Muscle layer of duodenum (tissue), 2 donors: ENCODE measurements around the gene ASPN.

Experiments
- H3K27ac ChIP-seq: one replicate; pipeline ENCODE4 v1.7.0; 2013; ENCODE audit warnings: mild to moderate bottlenecking, low read length
- H3K27me3 ChIP-seq: one replicate; pipeline ENCODE4 v1.7.0; 2013; ENCODE audit warnings: low read depth, mild to moderate bottlenecking, control low read depth, low read length
- H3K36me3 ChIP-seq, 2 donors: one replicate each; pipeline ENCODE4 v1.7.0; 2013; ENCODE audit warnings: low read length in 2 of 2, control low read depth in 1 of 2, mild to moderate bottlenecking in 1 of 2; ENCODE audit not compliant: insufficient read depth in 2 of 2, control insufficient read depth in 1 of 2
- H3K4me1 ChIP-seq, 2 donors: one replicate each; pipeline ENCODE4 v1.7.0; 2013; ENCODE audit warnings: low read length in 2 of 2, mild to moderate bottlenecking in 2 of 2, control low read depth in 1 of 2, moderate library complexity in 1 of 2; ENCODE audit not compliant: insufficient read depth in 2 of 2, control insufficient read depth in 1 of 2
- H3K4me3 ChIP-seq, 2 donors: one replicate each; pipeline ENCODE4 v1.7.0; 2013; ENCODE audit warnings: low read length in 2 of 2, low read depth in 1 of 2, mild to moderate bottlenecking in 1 of 2
- H3K9me3 ChIP-seq, 2 donors: one replicate each; pipeline ENCODE4 v1.7.0; 2013; ENCODE audit warnings: low read length in 2 of 2, control low read depth in 1 of 2, mild to moderate bottlenecking in 1 of 2; ENCODE audit not compliant: control insufficient read depth in 1 of 2
- donor health status: healthy.

The ASPN gene

GRCh38 chr9:92517046-92517445, 34.7 kb upstream of the ASPN start:
- H3K9me3 ChIP-seq: no peaks in the 10 kb centered on the region
- H3K4me3 ChIP-seq: no peak overlapping the region
- H3K36me3 ChIP-seq: peaks cover 0 to 7% of the 10 kb centered on the region in 2 donors
- no peaks in the 10 kb centered on the region for H3K27me3 ChIP-seq
- no peak overlapping the region for H3K27ac ChIP-seq
- peaks cover 0 to 12% of the 10 kb centered on the region in 2 donors for H3K4me1 ChIP-seq

GRCh38 chr9:92516521-92516920, 34.2 kb upstream of the ASPN start:
- Histone ChIP-seq H3K4me3 (no peak overlapping the region), H3K27ac (no peak overlapping the region), H3K9me3 (no peaks in the 10 kb centered on the region), H3K27me3 (no peaks in the 10 kb centered on the region), H3K36me3 (peaks cover 0 to 7% of the 10 kb centered on the region in 2 donors), H3K4me1 (peaks cover 0 to 12% of the 10 kb centered on the region in 2 donors)

- peaks cover 0 to 7% of the 10 kb centered on the region in 2 donors for H3K36me3 ChIP-seq
- H3K27me3 ChIP-seq: no peaks in the 10 kb centered on the region
These were observed 32.3 kb upstream of the ASPN start for GRCh38 chr9:92514635-92515034.

GRCh38 chr9:92513349-92513748, 31.0 kb upstream of the ASPN start:
- H3K9me3 ChIP-seq: no peaks in the 10 kb centered on the region
- H3K27me3 ChIP-seq: no peaks in the 10 kb centered on the region
- peaks cover 0 to 7% of the 10 kb centered on the region in 2 donors for H3K36me3 ChIP-seq
- no peak overlapping the region for H3K27ac ChIP-seq
- peaks cover 0 to 12% of the 10 kb centered on the region in 2 donors for H3K4me1 ChIP-seq
- H3K4me3 ChIP-seq: no peak overlapping the region

More at GRCh38 chr9:92514635-92515034, 32.3 kb upstream of the ASPN start:
- Histone ChIP-seq H3K4me1 (peaks cover 0 to 12% of the 10 kb centered on the region in 2 donors), H3K4me3 (no peak overlapping the region), H3K9me3 (no peaks in the 10 kb centered on the region), H3K27ac (no peak overlapping the region)

GRCh38 chr9:92512622-92513021, 30.3 kb upstream of the ASPN start:
- H3K27ac ChIP-seq: no peak overlapping the region

GRCh38 chr9:92510747-92511146, 28.4 kb upstream of the ASPN start:
- Histone ChIP-seq H3K36me3 (peaks cover 0 to 2% of the 10 kb centered on the region in 2 donors), H3K27ac (no peak overlapping the region), H3K27me3 (no peaks in the 10 kb centered on the region), H3K4me3 (no peak overlapping the region), H3K9me3 (no peaks in the 10 kb centered on the region), H3K4me1 (peaks cover 9 to 31% of the 10 kb centered on the region in 2 donors)

More at GRCh38 chr9:92512622-92513021, 30.3 kb upstream of the ASPN start:
- Histone ChIP-seq H3K4me1 (peaks cover under 1 to 19% of the 10 kb centered on the region in 2 donors), H3K9me3 (no peaks in the 10 kb centered on the region), H3K36me3 (peaks cover 0 to 7% of the 10 kb centered on the region in 2 donors), H3K27me3 (no peaks in the 10 kb centered on the region), H3K4me3 (no peak overlapping the region)

- no peak overlapping the region for H3K4me3 ChIP-seq
- H3K4me1 ChIP-seq: peaks cover 11 to 35% of the 10 kb centered on the region in 2 donors
- H3K27me3 ChIP-seq: no peaks in the 10 kb centered on the region
- no peaks in the 10 kb centered on the region for H3K9me3 ChIP-seq
- H3K27ac ChIP-seq: no peak overlapping the region
- H3K36me3 ChIP-seq: peaks cover 0 to 2% of the 10 kb centered on the region in 2 donors
These were observed 26.7 kb upstream of the ASPN start for GRCh38 chr9:92509050-92509449.

- H3K4me1 ChIP-seq: peaks cover 11 to 32% of the 10 kb centered on the region in 2 donors
- H3K4me3 ChIP-seq: no peak overlapping the region
- no peaks in the 10 kb centered on the region for H3K9me3 ChIP-seq
- H3K36me3 ChIP-seq: peaks cover 0 to 2% of the 10 kb centered on the region in 2 donors
- peak overlapping the region; percentile 57 for H3K27ac ChIP-seq
- H3K27me3 ChIP-seq: no peaks in the 10 kb centered on the region
These were observed 25.9 kb upstream of the ASPN start for GRCh38 chr9:92508018-92508820.

- H3K9me3 ChIP-seq: no peaks in the 10 kb centered on the region
- H3K4me3 ChIP-seq: no peak overlapping the region
- H3K36me3 ChIP-seq: peaks cover 0 to 2% of the 10 kb centered on the region in 2 donors
- no peaks in the 10 kb centered on the region for H3K27me3 ChIP-seq
- peaks cover 11 to 25% of the 10 kb centered on the region in 2 donors for H3K4me1 ChIP-seq
- peak overlapping the region; percentile 57 for H3K27ac ChIP-seq
These were observed 25.2 kb upstream of the ASPN start for GRCh38 chr9:92507496-92507895.

- H3K4me3 ChIP-seq: no peak overlapping the region
- H3K27ac ChIP-seq: peak overlapping the region; percentile 57
- no peaks in the 10 kb centered on the region for H3K27me3 ChIP-seq
- peaks cover 0 to 2% of the 10 kb centered on the region in 2 donors for H3K36me3 ChIP-seq
- H3K9me3 ChIP-seq: no peaks in the 10 kb centered on the region
- H3K4me1 ChIP-seq: peaks cover 11 to 25% of the 10 kb centered on the region in 2 donors
These were observed 24.7 kb upstream of the ASPN start for GRCh38 chr9:92507005-92507404.

- Histone ChIP-seq H3K9me3 (no peaks in the 10 kb centered on the region), H3K27ac (peak overlapping the region; percentile 60), H3K4me1 (peaks cover 11 to 32% of the 10 kb centered on the region in 2 donors)
These were observed 24.0 kb upstream of the ASPN start for GRCh38 chr9:92506184-92506857.

More at GRCh38 chr9:92506184-92506857, 24.0 kb upstream of the ASPN start:
- Histone ChIP-seq H3K27me3 (no peaks in the 10 kb centered on the region), H3K36me3 (peaks cover 0 to 2% of the 10 kb centered on the region in 2 donors), H3K4me3 (no peak overlapping the region)
